Heart left ventricle (tissue), 13 donors: Measurements from ENCODE around the gene ISOC2.

ENCODE experiments used
- CTCF ChIP-seq, 12 donors: fragments of 200-600 bp; sonication (generic) in 4 of 12; IDR thresholded peaks; one replicate each; pipeline versions ENCODE4 v1.5.0 to v1.8.0; 2018 to 2022; ENCODE audit warnings: antibody characterized with exemption in 12 of 12, mild to moderate bottlenecking in 5 of 12
- POLR2A ChIP-seq, 2 donors: fragments of 450-650 bp; IDR thresholded peaks; one replicate each; pipeline ENCODE4 v1.6.1; 2017; ENCODE audit warnings: antibody characterized with exemption in 2 of 2, mild to moderate bottlenecking in 2 of 2, moderate library complexity in 2 of 2
- donor health status: ischemic (EF 13 %, LVEDD 7.1; RV severe dilation, severe dysfunction).
- donor health status: DM: no; HTN: yes; CAD: no.
- donor health status: DM: no; HTN: no; CAD: no.
- donor health status: ischemic (EF 25% LVEDD 6.9; RV normal size, moderate dysfunction).
- donor health status: ischemic (EF 25% LVEDD 5.7; RV mildly dilated, moderate dysfunction).
- donor health status: ischemic (EF 35%, LVEDD 5.7; RV mildly dilated, moderate dysfunction).
- donor health status: nonischemic (EF 11% LVEDD 7.7; RV severe dilation, severe dysfunction).
- donor health status: DM: yes; HTN: yes; CAD: no.
- donor health status: PGD.
- donor health status: ischemic (EF 29% LVEDD 5.4; RV normal size, mild dysfunction).
- donor health status: nonischemic (EF 23%, LVEDD 6.1; RV moderate dilation, normal function).

- TF ChIP-seq POLR2A (IDR thresholded peaks at IDR 0.05) (no peak), CTCF (IDR thresholded peaks at IDR 0.05) (no peak)
Observed at GRCh38 chr19:55434356-55434919, 27.0 kb downstream of the ISOC2 start.
